ENCODE results near the gene LAMA4. TPM values are rescaled to one million over a fixed set of nuclear protein-coding genes. Genes with fewer than 3 reads are reported as not detected.
A peak's percentile ranks its signal among the peaks of the same experiment; 100 is the strongest.

Gene LAMA4
- total RNA-seq, 1 donor from 2014 or later = 209 TPM

GRCh38 chr6:112232845-112233256, 21.5 kb downstream of the LAMA4 start:
- H3K27ac Mint-ChIP-seq (ENCODE audit: unreplicated experiment) = peak overlapping the region; percentile 93
- H3K4me1 Mint-ChIP-seq (ENCODE audit: unreplicated experiment) = peaks cover 75% of the 10 kb centered on the region
- peaks cover 22% of the 10 kb centered on the region for H3K36me3 Mint-ChIP-seq (ENCODE audit: unreplicated experiment)
- DNase-seq (ENCODE audit: extremely low spot score, unreplicated experiment) = no peak
- no peak for TF ChIP-seq CTCF (IDR thresholded peaks at IDR 0.05)
- peak overlapping the region; percentile 48 for H3K4me3 Mint-ChIP-seq (ENCODE audit: unreplicated experiment)
- H3K27me3 Mint-ChIP-seq (ENCODE audit: unreplicated experiment) = no peaks in the 10 kb centered on the region
- H3K9me3 Mint-ChIP-seq (ENCODE audit: unreplicated experiment) = no peaks in the 10 kb centered on the region

GRCh38 chr6:112231594-112232060, 22.7 kb downstream of the LAMA4 start:
- Mint-ChIP-seq H3K9me3 (ENCODE audit: unreplicated experiment) (no peaks in the 10 kb centered on the region), H3K27ac (ENCODE audit: unreplicated experiment) (peak overlapping the region; percentile 93), H3K4me1 (ENCODE audit: unreplicated experiment) (peaks cover 69% of the 10 kb centered on the region), H3K27me3 (ENCODE audit: unreplicated experiment) (no peaks in the 10 kb centered on the region), H3K36me3 (ENCODE audit: unreplicated experiment) (peaks cover 21% of the 10 kb centered on the region), H3K4me3 (ENCODE audit: unreplicated experiment) (no peak overlapping the region)
- no peak for DNase-seq (ENCODE audit: extremely low spot score, unreplicated experiment)
- TF ChIP-seq CTCF (IDR thresholded peaks at IDR 0.05) = no peak

GRCh38 chr6:112231164-112231563, 23.2 kb downstream of the LAMA4 start:
- no peak for DNase-seq (ENCODE audit: extremely low spot score, unreplicated experiment)
- Mint-ChIP-seq H3K27me3 (ENCODE audit: unreplicated experiment) (no peaks in the 10 kb centered on the region), H3K27ac (ENCODE audit: unreplicated experiment) (peak overlapping the region; percentile 93), H3K4me3 (ENCODE audit: unreplicated experiment) (no peak overlapping the region), H3K36me3 (ENCODE audit: unreplicated experiment) (peaks cover 18% of the 10 kb centered on the region), H3K4me1 (ENCODE audit: unreplicated experiment) (peaks cover 68% of the 10 kb centered on the region), H3K9me3 (ENCODE audit: unreplicated experiment) (no peaks in the 10 kb centered on the region)
- TF ChIP-seq CTCF (IDR thresholded peaks at IDR 0.05) = no peak

GRCh38 chr6:112228480-112229332, 25.7 kb downstream of the LAMA4 start:
- Mint-ChIP-seq H3K27me3 (ENCODE audit: unreplicated experiment) (no peaks in the 10 kb centered on the region), H3K9me3 (ENCODE audit: unreplicated experiment) (no peaks in the 10 kb centered on the region), H3K27ac (ENCODE audit: unreplicated experiment) (peak overlapping the region; percentile 9), H3K4me1 (ENCODE audit: unreplicated experiment) (peaks cover 53% of the 10 kb centered on the region), H3K4me3 (ENCODE audit: unreplicated experiment) (no peak overlapping the region), H3K36me3 (ENCODE audit: unreplicated experiment) (peaks cover 22% of the 10 kb centered on the region)
- no peak for DNase-seq (ENCODE audit: extremely low spot score, unreplicated experiment)
- TF ChIP-seq CTCF (IDR thresholded peaks at IDR 0.05) = no peak

- TF ChIP-seq CTCF (IDR thresholded peaks at IDR 0.05) = no peak
- Mint-ChIP-seq H3K27ac (ENCODE audit: unreplicated experiment) (peak overlapping the region; percentile 9), H3K36me3 (ENCODE audit: unreplicated experiment) (peaks cover 24% of the 10 kb centered on the region), H3K4me3 (ENCODE audit: unreplicated experiment) (no peak overlapping the region), H3K27me3 (ENCODE audit: unreplicated experiment) (no peaks in the 10 kb centered on the region), H3K9me3 (ENCODE audit: unreplicated experiment) (no peaks in the 10 kb centered on the region), H3K4me1 (ENCODE audit: unreplicated experiment) (peaks cover 53% of the 10 kb centered on the region)
- DNase-seq (ENCODE audit: extremely low spot score, unreplicated experiment) = no peak
These were observed 26.4 kb downstream of the LAMA4 start for GRCh38 chr6:112227992-112228391.

Measured in osteocyte (in vitro differentiated cells).